ENCODE results near the gene SLC2A3.
A peak's percentile ranks its signal among the peaks of the same experiment; 100 is the strongest.
"Not testable (repeated sequence)": the region's sequence is repeated elsewhere in the genome, so short reads cannot be mapped to it uniquely, and the experiment has no call there.

SLC2A3 gene
- long read RNA-seq, partial matches to known transcripts: 2 of 3 reads
- long read RNA-seq, other reads (novel, unspliced or antisense): 0 of 3 reads

DNA sequence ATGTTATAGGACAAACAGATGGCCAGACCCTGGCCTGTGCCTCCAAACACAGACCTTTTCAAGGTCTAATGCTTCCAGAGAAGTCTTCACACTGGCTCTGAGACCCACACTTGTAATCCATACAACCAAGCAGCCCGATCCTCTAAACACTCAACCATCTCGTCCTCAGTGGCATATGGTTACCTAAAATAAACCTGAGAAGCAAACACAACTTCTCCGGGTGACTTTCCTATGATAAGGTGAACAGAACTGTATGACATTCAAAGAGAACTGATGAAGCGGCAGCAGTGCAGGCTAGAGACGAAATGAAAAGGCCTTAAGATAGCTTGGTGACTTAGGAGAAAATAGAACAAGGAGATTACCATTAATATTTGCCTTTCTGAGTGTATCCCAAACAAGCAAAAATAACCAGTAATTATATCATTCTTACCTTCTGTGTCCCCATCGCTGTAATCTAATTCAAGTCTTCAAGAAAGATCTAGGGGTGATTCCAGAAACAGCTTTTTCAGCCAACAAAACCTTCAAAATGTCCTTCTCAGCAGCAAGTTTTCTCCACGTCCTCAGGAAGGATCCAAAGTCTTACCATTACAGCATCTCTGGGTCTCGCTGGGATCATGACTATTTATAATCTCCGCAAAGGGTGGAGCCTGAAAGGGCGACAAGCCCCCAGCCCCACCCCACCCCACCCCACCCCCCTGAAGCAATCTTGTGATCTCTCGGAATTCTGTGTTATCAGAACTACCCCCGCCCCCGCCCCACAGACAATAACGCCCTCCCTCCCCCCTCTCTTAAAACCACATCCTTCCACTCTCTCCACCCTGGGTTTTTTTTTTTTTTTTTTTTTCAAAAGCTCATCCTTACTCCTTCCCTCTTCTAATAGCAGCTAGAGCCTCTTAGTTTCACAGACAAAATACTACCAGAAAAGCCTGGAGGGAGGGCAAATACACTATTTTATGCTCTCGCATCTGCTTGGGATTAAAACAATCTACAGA is at the start of gene SLC2A3:
Gene SLC2A3 (minus strand): TSS at position 598 of the 992 bp plus-strand sequence. CDS start 153 bp downstream, at position 445.
- TF ChIP-seq SPI1 (IDR thresholded peaks at IDR 0.05; ENCODE audit: borderline replicate concordance, low read depth): peak; percentile 6; the same call in 1 of the 2 replicates
- TF ChIP-seq POLR2AphosphoS5 (IDR thresholded peaks at IDR 0.05; ENCODE audit: low read depth): no peak
- TF ChIP-seq, protein P1, sequence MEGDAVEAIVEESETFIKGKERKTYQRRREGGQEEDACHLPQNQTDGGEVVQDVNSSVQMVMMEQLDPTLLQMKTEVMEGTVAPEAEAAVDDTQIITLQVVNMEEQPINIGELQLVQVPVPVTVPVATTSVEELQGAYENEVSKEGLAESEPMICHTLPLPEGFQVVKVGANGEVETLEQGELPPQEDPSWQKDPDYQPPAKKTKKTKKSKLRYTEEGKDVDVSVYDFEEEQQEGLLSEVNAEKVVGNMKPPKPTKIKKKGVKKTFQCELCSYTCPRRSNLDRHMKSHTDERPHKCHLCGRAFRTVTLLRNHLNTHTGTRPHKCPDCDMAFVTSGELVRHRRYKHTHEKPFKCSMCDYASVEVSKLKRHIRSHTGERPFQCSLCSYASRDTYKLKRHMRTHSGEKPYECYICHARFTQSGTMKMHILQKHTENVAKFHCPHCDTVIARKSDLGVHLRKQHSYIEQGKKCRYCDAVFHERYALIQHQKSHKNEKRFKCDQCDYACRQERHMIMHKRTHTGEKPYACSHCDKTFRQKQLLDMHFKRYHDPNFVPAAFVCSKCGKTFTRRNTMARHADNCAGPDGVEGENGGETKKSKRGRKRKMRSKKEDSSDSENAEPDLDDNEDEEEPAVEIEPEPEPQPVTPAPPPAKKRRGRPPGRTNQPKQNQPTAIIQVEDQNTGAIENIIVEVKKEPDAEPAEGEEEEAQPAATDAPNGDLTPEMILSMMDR (IDR thresholded peaks at IDR 0.05; ENCODE audit: insufficient read depth, low read length): no peak
- H3K27me3 ChIP-seq (ENCODE audit: insufficient read depth, poor library complexity, severe bottlenecking): no peaks in the 10 kb centered on the region
- peak within 1 kb of the TSS; percentile 55 for H3K4me3 ChIP-seq (replicated peaks; ENCODE audit: insufficient read depth, low read length)
- DNase-seq (ENCODE audit: low read depth in 1 of 2, low spot score in 1 of 2): peak; percentile 28 to 47
- H3K27ac ChIP-seq (replicated peaks): peak within 1 kb of the TSS; percentile 50

DNA sequence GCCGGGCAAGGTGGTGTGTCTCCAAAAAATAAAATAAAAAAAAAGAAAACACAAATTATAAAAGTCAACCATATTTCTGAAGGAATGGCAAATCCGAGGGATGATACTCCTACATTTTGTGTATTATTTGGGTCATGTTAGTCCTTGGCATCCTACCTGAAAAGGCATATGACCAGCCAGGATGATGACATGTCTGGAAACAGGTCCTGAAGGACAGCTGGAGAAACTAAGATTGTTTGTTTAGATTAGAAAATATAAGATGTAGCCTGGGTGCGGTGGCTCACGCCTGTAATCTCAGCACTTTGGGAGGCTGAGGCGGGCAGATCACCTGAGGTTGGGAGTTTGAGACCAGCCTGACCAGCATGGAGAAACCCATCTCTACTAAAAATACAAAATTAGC is 48.9 kb upstream of the SLC2A3 start:
- H3K27ac ChIP-seq (replicated peaks): no peak overlapping the region
- no peak for DNase-seq (ENCODE audit: low read depth in 1 of 2, low spot score in 1 of 2)
- no peak overlapping the region for H3K4me3 ChIP-seq (replicated peaks; ENCODE audit: insufficient read depth, low read length)
- H3K27me3 ChIP-seq (ENCODE audit: insufficient read depth, poor library complexity, severe bottlenecking): no peaks in the 10 kb centered on the region
- no peak for TF ChIP-seq SPI1 (IDR thresholded peaks at IDR 0.05; ENCODE audit: borderline replicate concordance, low read depth)
- TF ChIP-seq GABPA (IDR thresholded peaks at IDR 0.05; ENCODE audit: low read depth): no peak
- TF ChIP-seq, protein P2, sequence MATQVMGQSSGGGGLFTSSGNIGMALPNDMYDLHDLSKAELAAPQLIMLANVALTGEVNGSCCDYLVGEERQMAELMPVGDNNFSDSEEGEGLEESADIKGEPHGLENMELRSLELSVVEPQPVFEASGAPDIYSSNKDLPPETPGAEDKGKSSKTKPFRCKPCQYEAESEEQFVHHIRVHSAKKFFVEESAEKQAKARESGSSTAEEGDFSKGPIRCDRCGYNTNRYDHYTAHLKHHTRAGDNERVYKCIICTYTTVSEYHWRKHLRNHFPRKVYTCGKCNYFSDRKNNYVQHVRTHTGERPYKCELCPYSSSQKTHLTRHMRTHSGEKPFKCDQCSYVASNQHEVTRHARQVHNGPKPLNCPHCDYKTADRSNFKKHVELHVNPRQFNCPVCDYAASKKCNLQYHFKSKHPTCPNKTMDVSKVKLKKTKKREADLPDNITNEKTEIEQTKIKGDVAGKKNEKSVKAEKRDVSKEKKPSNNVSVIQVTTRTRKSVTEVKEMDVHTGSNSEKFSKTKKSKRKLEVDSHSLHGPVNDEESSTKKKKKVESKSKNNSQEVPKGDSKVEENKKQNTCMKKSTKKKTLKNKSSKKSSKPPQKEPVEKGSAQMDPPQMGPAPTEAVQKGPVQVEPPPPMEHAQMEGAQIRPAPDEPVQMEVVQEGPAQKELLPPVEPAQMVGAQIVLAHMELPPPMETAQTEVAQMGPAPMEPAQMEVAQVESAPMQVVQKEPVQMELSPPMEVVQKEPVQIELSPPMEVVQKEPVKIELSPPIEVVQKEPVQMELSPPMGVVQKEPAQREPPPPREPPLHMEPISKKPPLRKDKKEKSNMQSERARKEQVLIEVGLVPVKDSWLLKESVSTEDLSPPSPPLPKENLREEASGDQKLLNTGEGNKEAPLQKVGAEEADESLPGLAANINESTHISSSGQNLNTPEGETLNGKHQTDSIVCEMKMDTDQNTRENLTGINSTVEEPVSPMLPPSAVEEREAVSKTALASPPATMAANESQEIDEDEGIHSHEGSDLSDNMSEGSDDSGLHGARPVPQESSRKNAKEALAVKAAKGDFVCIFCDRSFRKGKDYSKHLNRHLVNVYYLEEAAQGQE (IDR thresholded peaks at IDR 0.05; ENCODE audit: insufficient replicate concordance, low read depth): no peak
- no peak for TF ChIP-seq POLR2AphosphoS5 (IDR thresholded peaks at IDR 0.05; ENCODE audit: low read depth)
- TF ChIP-seq, protein P1 (IDR thresholded peaks at IDR 0.05; ENCODE audit: insufficient read depth, low read length): no peak

DNA sequence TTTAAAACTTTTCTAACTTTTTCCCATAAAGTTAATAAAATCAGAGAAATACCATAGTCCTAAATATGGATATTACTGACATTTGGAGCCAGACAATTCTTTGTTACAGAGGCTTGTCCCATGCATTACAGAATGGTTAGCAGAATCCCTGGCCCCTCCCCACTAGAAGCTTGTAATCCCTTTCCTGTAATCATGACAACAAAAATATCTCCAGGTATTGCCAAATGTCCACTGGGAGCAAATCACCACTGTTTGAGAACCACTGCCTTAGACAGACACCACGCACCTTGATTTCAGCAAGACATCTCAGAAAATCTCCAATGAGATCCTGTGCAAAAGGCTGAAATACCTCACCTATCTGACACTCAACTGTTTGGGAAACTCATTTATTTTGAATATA is 47.5 kb upstream of the SLC2A3 start:
- H3K27me3 ChIP-seq (ENCODE audit: insufficient read depth, poor library complexity, severe bottlenecking); H3K27ac ChIP-seq (replicated peaks); H3K4me3 ChIP-seq (replicated peaks; ENCODE audit: insufficient read depth, low read length); DNase-seq (ENCODE audit: low read depth in 1 of 2, low spot score in 1 of 2): not testable (repeated sequence)

DNA sequence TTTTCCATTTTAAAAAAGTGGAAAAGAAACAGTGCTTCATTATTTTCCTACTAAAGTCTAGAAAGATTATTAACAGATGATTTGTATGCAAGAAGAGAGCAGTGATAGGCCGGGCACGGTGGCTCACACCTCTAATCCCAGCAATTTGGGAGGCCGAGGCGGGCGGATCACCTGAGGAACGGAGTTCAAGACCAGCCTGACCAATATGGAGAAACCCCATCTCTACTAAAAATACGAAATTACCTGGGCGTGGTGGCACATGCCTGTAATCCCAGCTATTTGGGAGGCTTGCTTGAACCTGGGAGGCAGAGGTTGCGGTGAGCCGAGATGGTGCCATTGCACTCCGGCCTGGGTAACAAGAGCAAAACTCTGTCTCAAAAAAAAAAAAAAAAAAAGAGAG is 47.0 kb upstream of the SLC2A3 start:
- not testable (repeated sequence) for H3K4me3 ChIP-seq (replicated peaks; ENCODE audit: insufficient read depth, low read length); DNase-seq (ENCODE audit: low read depth in 1 of 2, low spot score in 1 of 2); H3K27me3 ChIP-seq (ENCODE audit: insufficient read depth, poor library complexity, severe bottlenecking); H3K27ac ChIP-seq (replicated peaks)

DNA sequence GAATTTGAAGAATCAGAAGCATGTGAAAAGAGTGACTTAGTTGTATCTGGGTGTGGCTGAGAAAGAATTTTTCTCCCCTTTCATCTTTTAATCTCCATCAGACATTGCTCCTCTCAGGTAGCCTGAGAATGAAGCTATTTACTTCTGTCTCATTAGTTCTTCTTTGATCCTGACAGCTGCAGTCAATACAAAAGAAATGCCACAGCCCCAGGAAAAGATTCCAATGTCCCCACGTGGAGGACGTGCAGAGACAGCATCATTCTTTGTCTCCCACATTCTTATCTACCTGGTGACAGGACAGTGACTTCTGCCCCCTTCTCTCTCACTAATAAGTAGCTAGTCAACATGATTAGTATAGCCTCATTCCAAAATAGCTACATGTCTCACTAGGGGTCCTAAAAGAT is 46.3 kb upstream of the SLC2A3 start:
- not testable (repeated sequence) for H3K4me3 ChIP-seq (replicated peaks; ENCODE audit: insufficient read depth, low read length); H3K27ac ChIP-seq (replicated peaks); DNase-seq (ENCODE audit: low read depth in 1 of 2, low spot score in 1 of 2); H3K27me3 ChIP-seq (ENCODE audit: insufficient read depth, poor library complexity, severe bottlenecking)

DNA sequence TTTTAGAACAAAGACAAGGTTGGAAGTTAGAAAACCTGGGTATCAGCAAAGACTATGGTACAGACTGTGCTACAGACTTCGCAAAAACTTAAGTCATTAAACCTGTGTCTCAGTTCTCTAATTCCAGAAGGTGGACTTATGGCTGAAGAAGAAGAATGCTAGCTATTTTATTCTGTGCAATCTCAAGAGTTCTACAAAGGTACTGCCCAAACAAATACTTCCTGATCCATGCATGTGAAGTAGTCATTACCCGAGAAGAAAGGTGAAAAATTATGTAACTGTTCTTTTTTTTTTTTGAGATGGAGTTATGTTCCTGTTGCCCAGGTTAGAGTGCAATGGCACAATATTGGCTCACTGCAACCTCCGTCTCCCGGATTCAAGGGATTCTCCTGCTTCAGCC is 45.5 kb upstream of the SLC2A3 start:
- Histone ChIP-seq H3K4me3 (replicated peaks; ENCODE audit: insufficient read depth, low read length) (no peak overlapping the region), H3K27ac (replicated peaks) (no peak overlapping the region), H3K27me3 (ENCODE audit: insufficient read depth, poor library complexity, severe bottlenecking) (no peaks in the 10 kb centered on the region)
- TF ChIP-seq, protein P1 (IDR thresholded peaks at IDR 0.05; ENCODE audit: insufficient read depth, low read length): no peak
- TF ChIP-seq, protein P2 (IDR thresholded peaks at IDR 0.05; ENCODE audit: insufficient replicate concordance, low read depth): no peak
- TF ChIP-seq POLR2AphosphoS5 (IDR thresholded peaks at IDR 0.05; ENCODE audit: low read depth) (no peak), SPI1 (IDR thresholded peaks at IDR 0.05; ENCODE audit: borderline replicate concordance, low read depth) (no peak), GABPA (IDR thresholded peaks at IDR 0.05; ENCODE audit: low read depth) (no peak)
- DNase-seq (ENCODE audit: low read depth in 1 of 2, low spot score in 1 of 2): no peak

All from HL-60 (cell line).